Peyer's patch (tissue), 4 donors: ENCODE measurements around the gene ESR2.

Source experiments
- POLR2A ChIP-seq, 2 donors: fragments of 450-650 bp; IDR thresholded peaks; one replicate each; pipeline ENCODE4 v1.5.1; 2017; ENCODE audit warnings: antibody characterized with exemption in 2 of 2, mild to moderate bottlenecking in 2 of 2, moderate library complexity in 2 of 2
- TF ChIP-seq, protein P1 (sequence below), 6 experiments: fragments of 450-650 bp in 4 of 6; fragments of 200-600 bp in 2 of 6; sonication (generic) in 1 of 6; IDR thresholded peaks; one replicate each; pipeline ENCODE4 v1.5.1; 2017 to 2019; ENCODE audit warnings: antibody characterized with exemption in 6 of 6, mild to moderate bottlenecking in 3 of 6, moderate library complexity in 1 of 6

DNA sequence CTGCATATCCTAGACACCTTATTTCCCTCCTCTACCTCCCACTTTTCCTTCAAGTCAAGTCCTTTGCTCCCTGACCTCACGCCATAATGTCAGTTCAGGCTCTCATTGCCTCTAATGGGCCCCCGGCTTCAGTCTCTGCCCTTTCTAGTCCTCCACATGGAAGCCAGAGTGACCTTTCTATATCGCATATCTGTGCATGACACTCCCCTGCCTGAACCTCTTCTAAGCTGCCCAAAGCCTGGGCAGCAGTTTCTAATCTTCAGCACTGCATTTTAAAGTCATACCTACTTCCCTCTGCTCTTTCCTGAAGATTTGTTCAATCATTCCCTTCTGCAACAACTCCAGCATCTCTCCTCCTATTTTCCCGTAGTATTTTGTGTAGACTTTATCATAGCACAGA lies 45.5 kb downstream of the ESR2 start:
- TF ChIP-seq, protein P1, sequence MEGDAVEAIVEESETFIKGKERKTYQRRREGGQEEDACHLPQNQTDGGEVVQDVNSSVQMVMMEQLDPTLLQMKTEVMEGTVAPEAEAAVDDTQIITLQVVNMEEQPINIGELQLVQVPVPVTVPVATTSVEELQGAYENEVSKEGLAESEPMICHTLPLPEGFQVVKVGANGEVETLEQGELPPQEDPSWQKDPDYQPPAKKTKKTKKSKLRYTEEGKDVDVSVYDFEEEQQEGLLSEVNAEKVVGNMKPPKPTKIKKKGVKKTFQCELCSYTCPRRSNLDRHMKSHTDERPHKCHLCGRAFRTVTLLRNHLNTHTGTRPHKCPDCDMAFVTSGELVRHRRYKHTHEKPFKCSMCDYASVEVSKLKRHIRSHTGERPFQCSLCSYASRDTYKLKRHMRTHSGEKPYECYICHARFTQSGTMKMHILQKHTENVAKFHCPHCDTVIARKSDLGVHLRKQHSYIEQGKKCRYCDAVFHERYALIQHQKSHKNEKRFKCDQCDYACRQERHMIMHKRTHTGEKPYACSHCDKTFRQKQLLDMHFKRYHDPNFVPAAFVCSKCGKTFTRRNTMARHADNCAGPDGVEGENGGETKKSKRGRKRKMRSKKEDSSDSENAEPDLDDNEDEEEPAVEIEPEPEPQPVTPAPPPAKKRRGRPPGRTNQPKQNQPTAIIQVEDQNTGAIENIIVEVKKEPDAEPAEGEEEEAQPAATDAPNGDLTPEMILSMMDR (IDR thresholded peaks at IDR 0.05), result no peak
- no peak for TF ChIP-seq POLR2A (IDR thresholded peaks at IDR 0.05)
